Raji (cell line): ENCODE data around the gene TRMT61B.

ENCODE experiments used
- POLR2A ChIP-seq: IDR thresholded peaks from 2 replicates; pipeline ENCODE4 v1.6.1; 2011; ENCODE audit warnings: low read depth, low read length, control low read depth; ENCODE audit not compliant: insufficient read depth

TRMT61B gene

GRCh38 chr2:28893488-28893887 lies 23.4 kb upstream of the TRMT61B start:
- TF ChIP-seq POLR2A = no peak

GRCh38 chr2:28880193-28880592 lies 10.1 kb upstream of the TRMT61B start:
- no peak for TF ChIP-seq POLR2A

DNA sequence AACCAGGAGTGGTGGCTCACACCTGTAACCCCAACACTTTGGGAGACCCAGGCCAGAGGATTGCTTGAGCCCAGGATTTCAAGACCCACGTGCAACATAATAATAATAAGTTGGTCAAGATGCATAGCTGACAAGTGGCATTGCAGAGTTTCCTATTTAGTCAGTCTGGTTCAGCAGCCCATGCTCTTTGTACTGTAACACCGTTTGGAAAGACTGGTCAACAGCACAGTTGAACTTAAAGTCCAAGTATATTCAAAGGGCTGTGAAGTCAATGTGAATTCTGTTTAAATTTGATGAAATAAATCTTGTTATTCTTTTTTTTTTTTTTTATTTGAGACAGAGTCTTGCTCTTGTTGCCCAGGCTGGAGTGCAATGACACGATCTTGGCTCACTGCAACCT lies 1.5 kb upstream of the TRMT61B start:
- no peak for TF ChIP-seq POLR2A

DNA sequence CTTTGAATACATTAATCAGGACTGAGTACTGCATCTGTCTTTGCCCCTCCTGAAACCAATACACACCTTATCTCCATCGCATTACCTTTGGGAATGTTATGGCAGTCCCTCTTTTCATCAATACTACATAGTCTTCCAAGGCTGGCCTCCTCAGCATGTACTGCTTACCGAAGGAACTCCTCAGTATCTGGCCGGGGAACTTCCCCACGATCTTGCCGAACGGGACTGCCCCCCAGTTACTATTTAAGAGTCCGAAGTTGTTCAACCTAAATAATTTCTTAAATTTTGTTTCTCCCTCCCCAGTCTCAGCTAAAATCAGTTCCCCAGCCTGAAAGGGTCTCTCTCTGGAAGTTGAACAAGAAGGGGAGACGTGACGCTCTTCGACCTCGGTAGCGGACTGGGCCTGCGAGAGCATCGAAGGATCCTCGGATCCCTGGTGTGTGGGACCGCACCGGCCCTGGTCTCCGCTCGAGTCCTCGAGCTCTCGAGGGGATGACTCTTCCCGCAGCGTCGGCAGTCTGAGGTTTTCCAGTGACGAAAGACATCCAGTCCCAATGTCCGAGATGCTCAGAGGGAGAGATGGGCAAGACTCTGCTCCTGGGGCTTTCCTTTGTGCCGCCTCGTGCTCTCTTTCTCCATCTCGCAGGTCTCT lies 489 bp downstream of the TRMT61B start:
- TF ChIP-seq POLR2A = no peak

DNA sequence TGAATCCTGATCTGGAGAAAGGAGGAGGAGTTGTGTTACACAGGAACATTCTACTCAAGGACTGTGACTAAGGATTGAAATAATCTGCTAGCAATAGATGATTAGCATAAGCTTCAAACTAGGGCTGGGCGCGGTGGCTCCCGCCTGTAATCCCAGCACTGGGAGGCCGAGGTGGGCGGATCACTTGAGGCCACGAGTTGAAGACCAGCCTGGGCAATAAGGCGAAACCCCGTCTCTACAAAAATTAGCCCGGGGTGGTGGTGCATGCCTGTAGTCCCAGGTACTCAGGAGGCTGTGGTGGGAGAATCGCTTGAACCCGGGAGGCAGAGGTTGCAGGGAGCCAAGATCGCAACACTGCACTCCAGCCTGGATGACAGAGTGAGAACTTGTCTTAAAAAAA lies 1.5 kb downstream of the TRMT61B start:
- no peak for TF ChIP-seq POLR2A

DNA sequence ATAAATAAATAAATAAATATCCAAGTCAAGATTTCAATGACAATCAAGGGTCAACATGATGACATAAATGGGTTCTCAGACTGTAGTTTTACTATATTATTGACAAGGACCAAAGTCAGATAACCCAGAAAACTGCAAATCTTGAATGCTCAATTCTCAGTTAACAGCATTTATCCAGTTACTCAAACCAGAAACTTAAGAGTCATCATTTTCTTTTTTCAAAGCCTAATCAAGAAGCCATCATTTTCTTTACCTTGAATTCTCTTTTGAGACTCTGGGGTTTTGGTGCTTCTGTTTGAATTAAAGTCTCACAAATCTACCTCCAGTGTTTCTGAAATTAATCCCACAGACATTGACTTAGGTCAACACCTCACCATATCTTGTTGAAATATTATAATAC lies 14.1 kb downstream of the TRMT61B start:
- TF ChIP-seq POLR2A = no peak

DNA sequence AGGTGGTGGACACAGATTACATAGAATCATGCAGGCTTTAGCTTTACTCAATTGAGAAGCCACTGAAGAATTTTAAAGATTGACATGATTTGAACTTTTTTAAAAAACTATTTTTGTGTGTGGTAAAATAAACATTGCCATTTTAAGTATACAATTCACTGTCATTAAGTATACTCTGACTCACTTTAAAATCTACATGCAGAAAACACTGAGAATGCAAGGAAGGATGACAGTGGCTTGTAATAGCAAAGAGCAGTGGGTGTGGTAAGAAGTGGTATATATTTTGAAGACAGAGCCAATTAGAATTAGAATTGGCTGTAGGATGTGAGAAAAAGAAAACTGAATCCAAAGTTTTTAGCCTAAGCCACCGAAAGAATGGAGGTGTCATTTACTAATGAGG lies 14.9 kb downstream of the TRMT61B start:
- TF ChIP-seq POLR2A = no peak

DNA sequence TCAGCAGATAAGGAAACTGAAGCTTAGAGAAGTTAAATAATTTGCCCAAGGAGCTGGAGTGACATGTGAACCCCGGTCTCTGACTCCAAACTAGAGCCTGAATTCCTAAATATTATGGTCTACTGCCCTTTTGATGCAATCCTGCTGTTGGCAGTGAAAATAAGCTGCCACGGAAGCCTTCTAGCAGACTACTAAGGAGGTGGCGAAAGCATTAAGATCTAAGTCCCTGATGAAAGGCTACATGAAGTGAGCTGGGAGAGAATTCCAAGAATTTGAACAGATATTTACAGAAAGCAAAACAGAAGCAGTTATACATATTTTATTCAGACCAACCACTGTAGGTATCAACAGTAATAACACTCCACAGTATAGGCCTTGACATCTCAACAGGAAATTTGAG lies 28.1 kb downstream of the TRMT61B start:
- no peak for TF ChIP-seq POLR2A

DNA sequence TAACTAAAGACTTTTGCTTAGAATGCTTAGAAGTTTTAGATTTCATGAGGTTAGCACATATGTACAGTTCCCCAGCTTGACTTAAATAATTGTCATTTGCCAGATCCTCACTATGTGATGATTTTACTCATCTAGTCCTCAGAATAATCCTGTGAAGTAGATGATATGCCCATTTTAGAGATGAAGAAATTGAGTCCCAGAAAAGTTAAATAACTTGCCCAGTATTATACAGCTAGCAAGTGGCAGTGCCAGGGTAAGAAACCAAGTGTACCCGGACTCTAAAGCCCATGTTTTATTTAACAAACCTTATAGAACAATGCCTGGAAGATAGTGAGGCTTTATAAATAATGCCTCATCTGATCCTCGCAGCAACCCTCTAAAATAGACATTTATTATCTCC lies 31.1 kb downstream of the TRMT61B start:
- no peak for TF ChIP-seq POLR2A

DNA sequence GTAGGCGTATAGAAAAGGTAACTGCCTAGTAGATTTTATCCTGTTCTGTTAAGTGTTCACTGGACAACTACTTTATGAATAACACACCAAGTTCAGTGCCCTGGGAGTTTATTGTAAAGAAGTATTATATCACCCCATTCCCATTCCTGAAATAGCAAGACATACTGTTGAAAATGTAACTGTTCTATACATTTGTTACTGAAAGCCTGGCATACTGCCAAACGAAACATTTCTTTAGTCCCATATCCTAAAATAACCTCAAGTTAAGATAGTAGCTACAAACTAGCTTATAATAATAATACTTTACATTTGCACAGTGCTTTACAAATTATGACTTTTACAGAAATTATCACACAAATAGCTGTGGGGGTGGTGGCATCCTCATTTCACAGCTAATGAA lies 34.3 kb downstream of the TRMT61B start:
- no peak for TF ChIP-seq POLR2A

- TF ChIP-seq POLR2A = no peak
Observed at GRCh38 chr2:28833740-28834470, 36.2 kb downstream of the TRMT61B start.

- TF ChIP-seq POLR2A = no peak
Observed at GRCh38 chr2:28828382-28828781, 41.7 kb downstream of the TRMT61B start.

GRCh38 chr2:28824870-28825269 lies 45.2 kb downstream of the TRMT61B start:
- TF ChIP-seq POLR2A = no peak

DNA sequence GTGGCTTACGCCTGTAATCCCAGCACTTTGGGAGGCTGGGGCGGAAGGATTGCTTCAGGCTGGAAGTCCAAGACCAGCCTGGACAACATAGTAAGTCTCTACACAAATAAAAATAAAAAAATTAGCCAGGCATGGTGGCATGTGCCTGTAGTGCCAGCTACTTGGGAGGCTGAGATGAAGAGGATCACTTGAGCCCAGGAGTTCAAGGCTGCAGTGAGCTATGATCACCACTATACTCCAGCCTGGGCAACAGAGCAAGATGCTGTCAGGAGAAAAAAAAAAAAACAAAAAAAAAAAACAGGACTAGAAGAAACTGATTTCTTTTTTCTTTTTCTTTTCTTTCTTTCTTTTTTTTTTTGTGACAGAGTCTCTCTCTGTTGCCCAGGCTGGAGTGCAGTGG lies 45.9 kb downstream of the TRMT61B start:
- no peak for TF ChIP-seq POLR2A

DNA sequence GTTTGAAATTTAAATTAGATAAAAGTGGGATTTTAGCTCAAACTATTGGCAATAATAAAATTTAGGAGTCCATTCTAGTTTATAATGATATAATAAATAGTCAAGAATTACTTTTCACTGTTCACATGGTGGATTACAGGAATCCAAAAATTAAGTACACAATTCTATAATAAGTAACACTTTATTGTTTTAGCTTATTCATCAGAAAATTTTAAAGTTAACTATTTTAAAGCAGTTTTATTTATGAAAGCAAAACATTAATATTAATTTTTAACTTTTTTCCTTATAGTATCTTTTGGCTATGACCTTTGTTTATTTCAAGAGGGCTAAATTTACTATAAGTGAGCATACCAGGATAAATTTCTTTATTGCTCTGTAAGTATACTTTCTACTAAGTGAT lies 48.1 kb downstream of the TRMT61B start:
- no peak for TF ChIP-seq POLR2A

DNA sequence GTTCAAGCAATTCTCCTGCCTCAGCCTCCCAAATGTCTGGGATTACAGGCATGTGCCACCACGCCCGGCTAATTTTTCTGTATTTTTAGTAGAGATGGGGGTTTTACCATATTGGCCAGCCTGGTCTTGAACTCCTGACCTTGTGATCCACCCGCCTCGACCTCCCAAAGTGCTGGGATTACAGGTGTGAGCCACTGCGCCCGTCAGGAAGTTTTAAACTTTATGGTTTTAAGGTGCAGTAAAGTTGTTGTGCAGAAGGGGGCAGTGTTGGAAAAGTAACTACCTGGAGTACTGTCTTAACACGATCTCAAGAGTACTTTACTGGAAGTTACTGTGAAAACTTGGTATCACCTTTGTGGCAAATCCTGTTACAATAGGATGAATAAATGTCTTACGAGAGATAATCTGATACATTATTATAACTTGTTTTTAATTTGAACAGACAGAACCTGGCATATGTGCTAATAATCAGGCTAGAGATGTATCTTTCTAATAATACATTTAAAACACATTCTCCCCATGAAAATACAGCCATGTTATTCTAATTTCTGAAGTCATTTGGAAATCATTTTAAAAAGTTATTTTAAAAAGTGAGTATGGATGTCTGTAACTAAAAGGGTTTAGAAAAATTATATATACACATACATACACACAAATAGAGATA lies 48.7 kb downstream of the TRMT61B start:
- TF ChIP-seq POLR2A = no peak
